PC-9 (cell line): ENCODE measurements around the gene ITGA5. TPM values are rescaled to one million over a fixed set of nuclear protein-coding genes. Genes with fewer than 3 reads are reported as not detected.

ENCODE experiments used
- BruUV-seq: library from RNA; stranded (reverse); fragments of 400-500 nt; replicated peaks from 2 replicates; lab custom pipeline; 2021; lab: Mats Ljungman, UMichigan
- CTCF ChIA-PET: fragments of 300-600 bp; sonication (Branson Sonifier 250); formaldehyde crosslinking; loops from one replicate; lab custom pipeline; 2022; ENCODE audit warnings: antibody characterized with exemption; lab: Charles Lee
- POLR2A ChIA-PET: fragments of 300-600 bp; sonication (Branson Sonifier 250); formaldehyde crosslinking; loops from one replicate; lab custom pipeline; 2022; ENCODE audit warnings: antibody characterized with exemption; ENCODE audit not compliant: unreplicated experiment; lab: Charles Lee
- DNase-seq, 2 experiments: peaks; one replicate each; pipeline versions ENCODE4 v3.0.0 to v3.0.0-alpha.2; 2015 to 2022; ENCODE audit warnings: mixed read lengths in 1 of 2
- H2AFZ ChIP-seq: fragments of 200-600 bp; sonication (generic); 2 replicates; pipeline ENCODE4 v1.8.1; 2017; ENCODE audit warnings: antibody characterized with exemption
- H3F3A ChIP-seq: fragments of 200-600 bp; sonication (generic); 2 replicates; pipeline ENCODE4 v1.8.1; 2017; ENCODE audit warnings: antibody characterized with exemption, mild to moderate bottlenecking, low read depth; ENCODE audit not compliant: insufficient read depth
- H3K27ac ChIP-seq: fragments of 200-600 bp; sonication (generic); 2 replicates; pipeline ENCODE4 v1.6.1; 2016; ENCODE audit warnings: mixed run types
- H3K27me3 ChIP-seq: fragments of 200-600 bp; sonication (generic); 2 replicates; pipeline ENCODE4 v1.6.1; 2016; ENCODE audit warnings: low read depth, mixed run types; ENCODE audit not compliant: insufficient read depth
- H3K36me3 ChIP-seq: fragments of 200-600 bp; sonication (generic); 2 replicates; pipeline ENCODE4 v1.6.1; 2016; ENCODE audit warnings: low read depth, mixed run types
- H3K4me1 ChIP-seq: fragments of 200-600 bp; sonication (generic); replicated peaks from 2 replicates; pipeline ENCODE4 v1.6.1; 2016; ENCODE audit warnings: mixed run types; ENCODE audit not compliant: insufficient read depth
- H3K4me2 ChIP-seq: fragments of 200-600 bp; sonication (generic); 2 replicates; pipeline ENCODE4 v1.6.1; 2017; ENCODE audit warnings: mixed run types
- H3K4me3 ChIP-seq: fragments of 200-600 bp; sonication (generic); 2 replicates; pipeline ENCODE4 v1.6.1; 2016; ENCODE audit warnings: mixed run types
- H3K79me2 ChIP-seq: fragments of 200-600 bp; sonication (generic); 2 replicates; pipeline ENCODE4 v1.6.1; 2017; ENCODE audit warnings: low read depth, mixed run types
- H3K9me2 ChIP-seq: fragments of 200-600 bp; sonication (generic); 2 replicates; pipeline ENCODE4 v1.8.1; 2017; ENCODE audit warnings: mild to moderate bottlenecking; ENCODE audit not compliant: insufficient read depth
- H3K9me3 ChIP-seq: fragments of 200-600 bp; sonication (generic); 2 replicates; pipeline ENCODE4 v1.8.1; 2016; ENCODE audit warnings: low read depth; ENCODE audit not compliant: insufficient read depth
- H4K20me1 ChIP-seq: fragments of 200-600 bp; sonication (generic); 2 replicates; pipeline ENCODE4 v1.8.1; 2017; ENCODE audit not compliant: insufficient read depth
- EZH2 ChIP-seq: fragments of 200-600 bp; sonication (generic); IDR thresholded peaks from 2 replicates; pipeline ENCODE4 v1.8.0; 2017; ENCODE audit warnings: antibody characterized with exemption, low read depth
- intact Hi-C: fragments of 100-400 bp; cut with micrococcal nuclease; formaldehyde crosslinking; loops from one replicate; pipeline ENCODE4 v1.10.0; 2022; ENCODE audit not compliant: unreplicated experiment
- total RNA-seq: library from RNA; stranded (reverse); gene quantifications from 2 replicates; pipeline ENCODE4 v1.2.3, GENCODE V29; 2021
- TF ChIP-seq, protein P1 (sequence below): fragments of 200-600 bp; sonication (generic); conservative IDR thresholded peaks from 2 replicates; pipeline ENCODE4 v1.6.1; 2017; ENCODE audit warnings: mixed run types, antibody characterized with exemption, mild to moderate bottlenecking, moderate library complexity

Gene ITGA5
- total RNA-seq, 1 experiment from 2014 or later: 28.4 TPM

DNA sequence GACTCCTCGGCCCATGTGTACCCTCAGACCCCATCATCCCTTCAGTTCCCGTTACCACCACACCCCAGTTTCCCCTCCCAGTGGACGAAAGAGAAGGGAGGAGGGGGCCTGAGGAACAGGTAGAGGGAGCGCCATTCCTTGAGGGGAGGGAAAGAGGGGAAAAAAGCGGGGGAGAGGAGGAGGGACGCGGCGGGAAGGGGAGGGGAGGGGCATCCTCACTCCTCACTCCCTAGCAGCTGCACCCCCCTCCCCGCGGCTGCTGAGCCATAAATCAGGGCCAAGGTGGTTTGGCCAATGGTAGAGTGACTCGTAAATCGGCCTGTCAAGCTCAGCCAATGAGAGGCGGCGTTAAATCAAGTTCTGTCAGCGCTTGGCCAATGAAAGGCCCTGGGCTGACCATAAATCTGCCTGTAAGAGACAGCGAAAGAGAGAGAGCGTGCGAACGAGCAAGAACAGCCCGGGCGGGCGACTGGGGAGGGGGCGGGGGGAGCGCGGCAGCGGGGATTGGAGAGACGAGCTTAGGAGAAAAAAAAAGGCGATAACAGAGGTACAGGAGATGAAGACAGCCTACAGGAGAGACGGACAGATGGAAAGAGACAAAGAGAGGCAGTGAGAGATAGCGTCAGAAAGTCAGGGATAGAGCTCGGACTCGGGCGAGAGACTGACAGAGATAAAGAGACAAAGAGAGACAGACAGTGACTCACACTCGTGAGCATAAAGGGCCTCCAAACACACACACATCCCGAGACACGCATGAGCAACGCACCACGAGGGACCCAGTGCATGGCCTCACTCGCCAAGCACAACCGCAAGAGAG is 59.9 kb downstream of the ITGA5 start:
- no peak for TF ChIP-seq EZH2
- TF ChIP-seq, protein P1, sequence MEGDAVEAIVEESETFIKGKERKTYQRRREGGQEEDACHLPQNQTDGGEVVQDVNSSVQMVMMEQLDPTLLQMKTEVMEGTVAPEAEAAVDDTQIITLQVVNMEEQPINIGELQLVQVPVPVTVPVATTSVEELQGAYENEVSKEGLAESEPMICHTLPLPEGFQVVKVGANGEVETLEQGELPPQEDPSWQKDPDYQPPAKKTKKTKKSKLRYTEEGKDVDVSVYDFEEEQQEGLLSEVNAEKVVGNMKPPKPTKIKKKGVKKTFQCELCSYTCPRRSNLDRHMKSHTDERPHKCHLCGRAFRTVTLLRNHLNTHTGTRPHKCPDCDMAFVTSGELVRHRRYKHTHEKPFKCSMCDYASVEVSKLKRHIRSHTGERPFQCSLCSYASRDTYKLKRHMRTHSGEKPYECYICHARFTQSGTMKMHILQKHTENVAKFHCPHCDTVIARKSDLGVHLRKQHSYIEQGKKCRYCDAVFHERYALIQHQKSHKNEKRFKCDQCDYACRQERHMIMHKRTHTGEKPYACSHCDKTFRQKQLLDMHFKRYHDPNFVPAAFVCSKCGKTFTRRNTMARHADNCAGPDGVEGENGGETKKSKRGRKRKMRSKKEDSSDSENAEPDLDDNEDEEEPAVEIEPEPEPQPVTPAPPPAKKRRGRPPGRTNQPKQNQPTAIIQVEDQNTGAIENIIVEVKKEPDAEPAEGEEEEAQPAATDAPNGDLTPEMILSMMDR: no peak
- DNase-seq: peak; percentile 94 to 98
- peak overlapping the region; percentile 85 for H3K4me3 ChIP-seq
- H3K4me2 ChIP-seq: peak overlapping the region; percentile 99
- H4K20me1 ChIP-seq: no peaks in the 10 kb centered on the region
- no peaks in the 10 kb centered on the region for H3K27me3 ChIP-seq
- BruUV-seq: no TSS peak
- no peaks in the 10 kb centered on the region for H3K9me2 ChIP-seq
- H3F3A ChIP-seq: peaks cover 25% of the 10 kb centered on the region; the same call in 1 of the 2 replicates
- no peaks in the 10 kb centered on the region for H3K79me2 ChIP-seq
- H3K9me3 ChIP-seq: no peaks in the 10 kb centered on the region
- H3K4me1 ChIP-seq: peaks cover 14% of the 10 kb centered on the region
- intact Hi-C loops: loop anchor here (2.0 kb wide), 2 partner anchors 64 to 78 kb away; partner anchors contain the start of genes CBX5 and HNRNPA1
- ChIA-PET CTCF (interaction anchor here (0.5 to 3.7 kb wide), 8 partner anchors 10 to 138 kb away, joined by 3 to 17 read pairs (median 4); partner anchors contain the start of genes COPZ1 and NFE2), POLR2A (interaction anchor here (0.6 to 1.0 kb wide), 4 partner anchors 42 to 143 kb away, joined by 3 to 16 read pairs (median 9); no protein-coding TSS in a partner anchor)
- H2AFZ ChIP-seq: peak overlapping the region; percentile 96
- no peaks in the 10 kb centered on the region for H3K36me3 ChIP-seq
- peak overlapping the region; percentile 28; the same call in 1 of the 2 replicates for H3K27ac ChIP-seq

DNA sequence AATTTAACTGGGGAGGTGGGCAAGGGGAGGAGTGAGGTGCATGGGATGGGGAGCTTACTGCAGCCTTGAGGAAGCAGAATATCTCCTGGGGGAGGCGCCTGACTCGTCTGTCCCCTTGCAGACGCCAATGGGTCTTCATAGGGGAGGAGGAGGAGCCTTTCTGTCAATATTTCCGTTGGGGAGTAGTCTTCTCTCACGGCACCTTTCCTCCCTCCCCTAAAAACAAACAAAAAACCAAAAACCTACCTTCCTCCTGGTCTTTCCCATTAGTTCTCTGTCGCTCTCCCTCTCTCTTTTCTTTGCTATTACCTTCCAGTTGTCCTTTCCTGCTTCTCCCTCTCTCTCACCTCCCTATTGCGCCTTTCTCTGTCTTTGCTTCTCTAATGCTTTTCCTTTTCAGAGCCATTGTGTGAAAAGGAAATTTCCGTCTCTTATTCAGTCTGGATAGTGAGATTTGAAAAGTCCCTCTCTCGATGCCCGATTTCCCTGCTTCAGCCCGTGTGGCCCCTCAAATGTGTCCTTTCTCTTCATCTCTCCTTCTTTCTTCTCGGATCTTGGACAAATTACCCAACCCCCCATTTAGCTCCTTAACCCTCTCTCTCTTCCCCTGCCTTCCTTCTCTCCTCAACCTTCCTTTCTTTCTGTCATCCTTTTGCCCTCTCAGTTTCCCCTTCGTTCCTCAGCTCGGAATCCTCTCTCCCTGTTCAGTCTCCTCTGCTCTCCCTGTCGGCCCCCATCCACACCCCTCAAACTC is 60.7 kb downstream of the ITGA5 start:
- DNase-seq: no peak
- ChIA-PET CTCF (interaction anchor here (0.6 to 3.7 kb wide), 4 partner anchors 27 to 366 kb away, joined by 4 to 17 read pairs (median 6); partner anchors contain the start of gene COPZ1), POLR2A (interaction anchor here (0.6 to 1.0 kb wide), 4 partner anchors 41 to 142 kb away, joined by 3 to 16 read pairs (median 9); no protein-coding TSS in a partner anchor)
- Histone ChIP-seq H3F3A (peaks cover 25% of the 10 kb centered on the region; the same call in 1 of the 2 replicates), H2AFZ (peak overlapping the region; percentile 96), H3K4me1 (peaks cover 14% of the 10 kb centered on the region), H3K27me3 (no peaks in the 10 kb centered on the region), H3K9me2 (no peaks in the 10 kb centered on the region), H3K4me2 (peak overlapping the region; percentile 99), H3K9me3 (no peaks in the 10 kb centered on the region), H4K20me1 (no peaks in the 10 kb centered on the region), H3K36me3 (no peaks in the 10 kb centered on the region), H3K27ac (no peak overlapping the region), H3K79me2 (no peaks in the 10 kb centered on the region), H3K4me3 (peak overlapping the region; percentile 85)
- intact Hi-C loops: loop anchor here (2.0 kb wide), 2 partner anchors 64 to 78 kb away; partner anchors contain the start of genes CBX5 and HNRNPA1
- no TSS peak for BruUV-seq
- TF ChIP-seq EZH2: no peak
- TF ChIP-seq, protein P1: no peak
